H9 (cell line): ENCODE results near the gene WDR37. TPM values are rescaled to one million over a fixed set of nuclear protein-coding genes. Genes with fewer than 3 reads are reported as not detected.

ENCODE experiments used
- DNase-seq: peaks from one replicate; pipeline ENCODE4 v3.0.0-alpha.2; 2017
- H2AFZ ChIP-seq: one replicate; pipeline ENCODE4 v1.6.1; 2013; ENCODE audit warnings: mild to moderate bottlenecking, low read length, control low read depth, moderate library complexity
- H2AK5ac ChIP-seq: 2 replicates; pipeline ENCODE4 v1.6.1; 2013; ENCODE audit warnings: low read length, control low read depth, mixed read lengths; ENCODE audit not compliant: insufficient read length
- H2BK120ac ChIP-seq: one replicate; pipeline ENCODE4 v1.6.1; 2013; ENCODE audit warnings: low read depth, mild to moderate bottlenecking, low read length, control low read depth, inconsistent platforms; ENCODE audit not compliant: poor library complexity, severe bottlenecking
- H2BK12ac ChIP-seq: 2 replicates; pipeline ENCODE4 v1.6.1; 2013; ENCODE audit warnings: low read length, control low read depth, mixed read lengths, low read depth; ENCODE audit not compliant: insufficient read length
- H2BK15ac ChIP-seq: 2 replicates; pipeline ENCODE4 v1.6.1; 2013; ENCODE audit warnings: low read depth, low read length, control low read depth
- H2BK20ac ChIP-seq: one replicate; pipeline ENCODE4 v1.6.1; 2013; ENCODE audit warnings: low read depth, mild to moderate bottlenecking, low read length, control low read depth, inconsistent platforms; ENCODE audit not compliant: poor library complexity, severe bottlenecking
- H2BK5ac ChIP-seq: 2 replicates; pipeline ENCODE4 v1.6.1; 2013; ENCODE audit warnings: low read length, control low read depth, mixed read lengths; ENCODE audit not compliant: insufficient read length
- H3K14ac ChIP-seq: 2 replicates; pipeline ENCODE4 v1.6.1; 2013; ENCODE audit warnings: low read length, control low read depth; ENCODE audit not compliant: insufficient read depth
- H3K18ac ChIP-seq: 2 replicates; pipeline ENCODE4 v1.6.1; 2013; ENCODE audit warnings: low read depth, mild to moderate bottlenecking, mixed read lengths, low read length, control low read depth; ENCODE audit not compliant: insufficient read length
- H3K23ac ChIP-seq: 2 replicates; pipeline ENCODE4 v1.6.1; 2013; ENCODE audit warnings: low read length, control low read depth, mixed read lengths, low read depth; ENCODE audit not compliant: insufficient read length
- H3K23me2 ChIP-seq: 2 replicates; pipeline ENCODE4 v1.6.1; 2013; ENCODE audit warnings: low read depth, mild to moderate bottlenecking, mixed read lengths, low read length, control low read depth; ENCODE audit not compliant: insufficient read length, poor library complexity, severe bottlenecking
- H3K27ac ChIP-seq: 2 replicates; pipeline ENCODE4 v1.5.1; 2013; ENCODE audit warnings: low read length, control low read depth, mixed read lengths, low read depth; ENCODE audit not compliant: insufficient read length
- H3K27me3 ChIP-seq: 2 replicates; pipeline ENCODE4 v1.6.1; 2013; ENCODE audit warnings: low read length, control low read depth, inconsistent platforms; ENCODE audit not compliant: insufficient read depth
- H3K4ac ChIP-seq: 2 replicates; pipeline ENCODE4 v1.6.1; 2013; ENCODE audit warnings: low read depth, mild to moderate bottlenecking, control low read depth, inconsistent platforms, low read length, moderate library complexity
- H3K4me1 ChIP-seq: 2 replicates; pipeline ENCODE4 v1.6.1; 2013; ENCODE audit warnings: low read length, control low read depth, inconsistent platforms; ENCODE audit not compliant: insufficient read depth
- H3K4me2 ChIP-seq: 2 replicates; pipeline ENCODE4 v1.6.1; 2013; ENCODE audit warnings: low read length, control low read depth, mixed read lengths; ENCODE audit not compliant: insufficient read length, insufficient read depth
- H3K56ac ChIP-seq: 2 replicates; pipeline ENCODE4 v1.6.1; 2013; ENCODE audit warnings: low read depth, mild to moderate bottlenecking, mixed read lengths, low read length, control low read depth; ENCODE audit not compliant: insufficient read length
- H3K79me1 ChIP-seq: 2 replicates; pipeline ENCODE4 v1.6.1; 2013; ENCODE audit warnings: low read depth, mild to moderate bottlenecking, moderate library complexity, low read length, control low read depth, inconsistent platforms; ENCODE audit not compliant: insufficient read depth, poor library complexity, severe bottlenecking
- H3K79me2 ChIP-seq: 2 replicates; pipeline ENCODE4 v1.6.1; 2013; ENCODE audit warnings: low read length, control low read depth, inconsistent platforms; ENCODE audit not compliant: insufficient read depth
- H3K9ac ChIP-seq: 2 replicates; pipeline ENCODE4 v1.6.1; 2013; ENCODE audit warnings: low read length, control low read depth, mixed read lengths; ENCODE audit not compliant: insufficient read length; ENCODE audit errors: extremely low read depth
- H3K9me3 ChIP-seq: one replicate; pipeline ENCODE4 v1.6.1; 2013; ENCODE audit warnings: low read depth, low read length, inconsistent platforms; ENCODE audit not compliant: control insufficient read depth
- H3T11ph ChIP-seq: one replicate; pipeline ENCODE4 v1.6.1; 2013; ENCODE audit warnings: mild to moderate bottlenecking, low read length, control low read depth, inconsistent platforms
- H4K20me1 ChIP-seq: one replicate; pipeline ENCODE4 v1.6.1; 2013; ENCODE audit not compliant: control insufficient read depth, insufficient read length, insufficient read depth
- H4K5ac ChIP-seq: 2 replicates; pipeline ENCODE4 v1.6.1; 2013; ENCODE audit warnings: low read depth, mild to moderate bottlenecking, mixed read lengths, low read length, control low read depth; ENCODE audit not compliant: insufficient read length
- H4K8ac ChIP-seq: replicated peaks from 2 replicates; pipeline ENCODE4 v1.6.1; 2013; ENCODE audit warnings: low read length, control low read depth, mixed read lengths, low read depth; ENCODE audit not compliant: insufficient read length
- H4K91ac ChIP-seq: 2 replicates; pipeline ENCODE4 v1.6.1; 2013; ENCODE audit warnings: low read depth, mild to moderate bottlenecking, moderate library complexity, mixed read lengths, low read length, control low read depth; ENCODE audit not compliant: insufficient read length
- H3K27ac Mint-ChIP-seq, 3 experiments: 2 replicates in 2 of 3; 3 replicates in 1 of 3; pipeline ENCODE4 v1.8.0; 2020 to 2021; ENCODE audit warnings: mixed read lengths in 3 of 3, mild to moderate bottlenecking in 1 of 3, moderate library complexity in 1 of 3
- H3K27me3 Mint-ChIP-seq: 2 replicates; pipeline ENCODE4 v1.8.0; 2021; ENCODE audit warnings: low read depth, mild to moderate bottlenecking, moderate library complexity, mixed read lengths
- H3K36me3 Mint-ChIP-seq, 3 experiments: 2 replicates in 2 of 3; 3 replicates in 1 of 3; pipeline ENCODE4 v1.8.0; 2020 to 2021; ENCODE audit warnings: low read depth in 3 of 3, mixed read lengths in 3 of 3; ENCODE audit not compliant: insufficient read depth in 1 of 3
- H3K4me1 Mint-ChIP-seq, 2 experiments: 2 replicates each; pipeline ENCODE4 v1.8.0; 2020; ENCODE audit warnings: mixed read lengths in 2 of 2
- H3K4me3 Mint-ChIP-seq, 2 experiments: 2 replicates in 1 of 2; 3 replicates in 1 of 2; pipeline ENCODE4 v1.8.0; 2020 to 2021; ENCODE audit warnings: mild to moderate bottlenecking in 2 of 2, mixed read lengths in 2 of 2, moderate library complexity in 1 of 2
- H3K9me3 Mint-ChIP-seq, 2 experiments: 2 replicates in 1 of 2; 3 replicates in 1 of 2; pipeline ENCODE4 v1.8.0; 2020; ENCODE audit warnings: mild to moderate bottlenecking in 2 of 2, mixed read lengths in 2 of 2, moderate library complexity in 1 of 2
- WGBS: extraction: QIAGEN DNeasy Blood & Tissue Kit; methylation state at CpG from one replicate; pipeline ENCODE4 v1.1.7; 2013; ENCODE audit warnings: missing lambda C conversion rate, low lambda C conversion rate, mixed read lengths; ENCODE audit not compliant: insufficient read length; ENCODE audit errors: extremely low coverage; 5-methylcytosine and 5-hydroxymethylcytosine counted together
- total RNA-seq: library from RNA; stranded (reverse); gene quantifications from 2 replicates; pipeline ENCODE4 v1.2.1, GENCODE V29; 2021
- TF ChIP-seq, protein P1 (sequence below): fragments of 200-600 bp; sonication (generic); conservative IDR thresholded peaks from 3 replicates; pipeline ENCODE4 v1.8.0; 2021; ENCODE audit warnings: antibody characterized with exemption, mild to moderate bottlenecking

WDR37 gene
- total RNA-seq, 1 experiment from 2014 or later: 13.1 TPM

DNA sequence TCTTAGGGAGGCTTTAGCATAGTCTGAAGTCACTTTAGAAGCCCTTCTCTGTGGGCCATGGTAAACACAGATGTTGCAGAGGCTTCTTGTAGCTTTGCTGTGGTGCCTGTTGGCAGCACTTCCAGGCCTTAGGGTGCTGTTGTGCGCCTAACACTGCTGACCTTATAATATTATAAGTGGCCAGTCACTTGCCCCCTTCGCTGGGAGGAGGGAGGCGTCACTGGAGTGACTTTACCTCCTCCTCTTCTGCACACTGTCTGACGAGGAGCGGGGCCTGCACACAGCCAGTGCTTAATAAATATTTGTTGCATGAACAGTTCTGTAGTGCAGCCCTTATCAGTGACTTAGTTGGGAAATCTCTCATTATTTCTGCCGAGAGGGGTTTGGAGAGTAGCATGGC is 63.3 kb downstream of the WDR37 start:
- no peak overlapping the region for H4K5ac ChIP-seq
- no peak overlapping the region for H3T11ph ChIP-seq
- TF ChIP-seq, protein P1, sequence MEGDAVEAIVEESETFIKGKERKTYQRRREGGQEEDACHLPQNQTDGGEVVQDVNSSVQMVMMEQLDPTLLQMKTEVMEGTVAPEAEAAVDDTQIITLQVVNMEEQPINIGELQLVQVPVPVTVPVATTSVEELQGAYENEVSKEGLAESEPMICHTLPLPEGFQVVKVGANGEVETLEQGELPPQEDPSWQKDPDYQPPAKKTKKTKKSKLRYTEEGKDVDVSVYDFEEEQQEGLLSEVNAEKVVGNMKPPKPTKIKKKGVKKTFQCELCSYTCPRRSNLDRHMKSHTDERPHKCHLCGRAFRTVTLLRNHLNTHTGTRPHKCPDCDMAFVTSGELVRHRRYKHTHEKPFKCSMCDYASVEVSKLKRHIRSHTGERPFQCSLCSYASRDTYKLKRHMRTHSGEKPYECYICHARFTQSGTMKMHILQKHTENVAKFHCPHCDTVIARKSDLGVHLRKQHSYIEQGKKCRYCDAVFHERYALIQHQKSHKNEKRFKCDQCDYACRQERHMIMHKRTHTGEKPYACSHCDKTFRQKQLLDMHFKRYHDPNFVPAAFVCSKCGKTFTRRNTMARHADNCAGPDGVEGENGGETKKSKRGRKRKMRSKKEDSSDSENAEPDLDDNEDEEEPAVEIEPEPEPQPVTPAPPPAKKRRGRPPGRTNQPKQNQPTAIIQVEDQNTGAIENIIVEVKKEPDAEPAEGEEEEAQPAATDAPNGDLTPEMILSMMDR: no peak
- H3K9me3 ChIP-seq: no peaks in the 10 kb centered on the region
- H3K4me1 Mint-ChIP-seq: peaks cover 5 to 6% of the 10 kb centered on the region in 2 experiments
- no peaks in the 10 kb centered on the region for H3K27me3 Mint-ChIP-seq
- H3K9ac ChIP-seq: no peak overlapping the region
- H4K91ac ChIP-seq: no peak overlapping the region
- H3K79me1 ChIP-seq: no peaks in the 10 kb centered on the region
- H4K8ac ChIP-seq: no peak overlapping the region
- no peak for DNase-seq
- H3K36me3 Mint-ChIP-seq: peaks cover 14 to 46% (median 38%) of the 10 kb centered on the region in 3 experiments
- H3K14ac ChIP-seq: no peak overlapping the region
- H3K4me3 Mint-ChIP-seq: no peak overlapping the region
- H3K23me2 ChIP-seq: no peaks in the 10 kb centered on the region
- H2BK5ac ChIP-seq: no peak overlapping the region
- H2BK20ac ChIP-seq: no peak overlapping the region
- H3K23ac ChIP-seq: no peak overlapping the region
- WGBS: no CpG with 5 or more reads among the region's 6 CpGs
- no peaks in the 10 kb centered on the region for H3K4me1 ChIP-seq
- no peak overlapping the region for H3K56ac ChIP-seq
- no peak overlapping the region for H3K4me2 ChIP-seq
- H3K27ac Mint-ChIP-seq: no peak overlapping the region; a peak in 1 of 7 replicates
- H3K79me2 ChIP-seq: no peaks in the 10 kb centered on the region
- no peak overlapping the region for H3K18ac ChIP-seq
- H2AFZ ChIP-seq: no peak overlapping the region
- no peak overlapping the region for H3K27ac ChIP-seq
- no peak overlapping the region for H2BK12ac ChIP-seq
- no peaks in the 10 kb centered on the region; a peak in 1 of 5 replicates for H3K9me3 Mint-ChIP-seq
- no peaks in the 10 kb centered on the region for H3K27me3 ChIP-seq
- no peak overlapping the region for H2AK5ac ChIP-seq
- no peak overlapping the region for H2BK120ac ChIP-seq
- H4K20me1 ChIP-seq: no peaks in the 10 kb centered on the region
- H3K4ac ChIP-seq: no peak overlapping the region
- H2BK15ac ChIP-seq: no peak overlapping the region
